ENCODE results near the gene MOCS2. TPM values are rescaled to one million over a fixed set of nuclear protein-coding genes. Genes with fewer than 3 reads are reported as not detected.

Gene MOCS2, protein sequence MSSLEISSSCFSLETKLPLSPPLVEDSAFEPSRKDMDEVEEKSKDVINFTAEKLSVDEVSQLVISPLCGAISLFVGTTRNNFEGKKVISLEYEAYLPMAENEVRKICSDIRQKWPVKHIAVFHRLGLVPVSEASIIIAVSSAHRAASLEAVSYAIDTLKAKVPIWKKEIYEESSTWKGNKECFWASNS
- total RNA-seq: 52.2 TPM
- 168 TPM for polyA plus RNA-seq (ENCODE audit: insufficient read depth, low read depth, low replicate concordance)
- long read RNA-seq, donor 1, transcript MOCS2-203 (7 exons, 1,337 nt): major isoform, 20 of 28 reads
- long read RNA-seq, donor 1, partial matches to known transcripts: 6 of 28 reads
- long read RNA-seq, donor 1, other reads (novel, unspliced or antisense): 0 of 28 reads
- long read RNA-seq, donor 2, transcript MOCS2-203 (7 exons, 1,337 nt): major isoform, 27 of 42 reads
- long read RNA-seq, donor 2, partial matches to known transcripts: 14 of 42 reads
- long read RNA-seq, donor 2, other reads (novel, unspliced or antisense): 0 of 42 reads
- long read RNA-seq, donor 3, transcript MOCS2-203 (7 exons, 1,337 nt): major isoform, 36 of 50 reads
- long read RNA-seq, donor 3, partial matches to known transcripts: 12 of 50 reads
- long read RNA-seq, donor 3, other reads (novel, unspliced or antisense): 0 of 50 reads
- long read RNA-seq, donor 4, transcript MOCS2-203 (7 exons, 1,337 nt): major isoform, 20 of 21 reads
- long read RNA-seq, donor 4, partial matches to known transcripts: 0 of 21 reads
- long read RNA-seq, donor 4, other reads (novel, unspliced or antisense): 0 of 21 reads
- long read RNA-seq, donor 5, partial matches to known transcripts: 0 of 1 reads
- long read RNA-seq, donor 5, other reads (novel, unspliced or antisense): 0 of 1 reads
- long read RNA-seq, donor 6, transcript MOCS2-203 (7 exons, 1,337 nt): major isoform, 55 of 86 reads
- long read RNA-seq, donor 6, partial matches to known transcripts: 29 of 86 reads
- long read RNA-seq, donor 6, other reads (novel, unspliced or antisense): 0 of 86 reads
- long read RNA-seq, donor 7, transcript MOCS2-203 (7 exons, 1,337 nt): major isoform, 51 of 63 reads
- long read RNA-seq, donor 7, partial matches to known transcripts: 2 of 63 reads
- long read RNA-seq, donor 7, other reads (novel, unspliced or antisense): 8 of 63 reads
- long read RNA-seq, donor 8, transcript MOCS2-203 (7 exons, 1,337 nt): major isoform, 20 of 26 reads
- long read RNA-seq, donor 8, partial matches to known transcripts: 6 of 26 reads
- long read RNA-seq, donor 8, other reads (novel, unspliced or antisense): 0 of 26 reads
- long read RNA-seq, donor 9, transcript MOCS2-203 (7 exons, 1,337 nt): major isoform, 13 of 17 reads
- long read RNA-seq, donor 9, partial matches to known transcripts: 0 of 17 reads
- long read RNA-seq, donor 9, other reads (novel, unspliced or antisense): 0 of 17 reads
- long read RNA-seq, donor 10, transcript MOCS2-203 (7 exons, 1,337 nt): major isoform, 17 of 37 reads
- long read RNA-seq, donor 10, partial matches to known transcripts: 19 of 37 reads
- long read RNA-seq, donor 10, other reads (novel, unspliced or antisense): 0 of 37 reads

DNA sequence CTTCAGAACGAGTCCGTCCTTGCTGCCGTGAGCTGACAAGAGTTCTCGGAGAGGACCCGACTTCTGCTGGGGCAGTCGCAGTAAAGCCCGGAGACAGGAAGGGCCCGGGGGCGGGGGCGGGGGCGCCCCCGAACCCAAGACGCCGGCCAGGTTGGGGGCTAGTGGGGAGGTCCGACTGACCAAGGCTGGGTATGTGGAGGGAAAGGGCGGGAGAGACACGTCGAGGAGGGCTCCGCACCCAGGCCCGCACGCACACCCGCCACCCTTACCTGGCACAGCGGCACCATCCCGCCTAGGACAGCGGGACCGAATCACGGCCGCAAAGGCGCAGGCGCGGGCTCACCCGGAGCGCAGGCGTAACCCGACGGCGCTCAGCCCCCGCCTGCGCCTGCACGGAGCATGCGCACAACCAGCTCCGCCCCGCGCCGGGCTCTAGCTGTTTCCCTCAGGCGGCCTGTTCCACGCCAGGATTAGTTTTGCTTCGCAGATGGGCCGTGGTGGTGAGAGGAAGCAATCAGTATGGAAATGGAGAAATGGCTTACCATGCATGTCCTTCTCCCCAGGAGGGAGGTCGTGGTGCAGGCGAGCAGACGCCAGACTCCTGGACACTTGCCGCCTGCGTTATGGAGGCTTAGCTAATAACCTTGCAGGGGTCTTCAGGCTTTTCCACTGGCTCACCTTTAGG lies at the start of gene MOCS2:
TSS of gene MOCS2 (minus strand) at position 315 of the 685 bp plus-strand sequence. CDS start 2,583 bp downstream, outside the sequence.
- H3K4me3 ChIP-seq (ENCODE audit: low read length in 3 of 3): peak within 1 kb of the TSS; percentile 88 to 99 (median 89)
- FAIRE-seq: no peak
- no peak for TF ChIP-seq CTCF (IDR thresholded peaks at IDR 0.05; ENCODE audit: borderline replicate concordance, extremely low read depth, insufficient read depth)
- peaks cover 0 to 8% (median 3%) of the 10 kb centered on the region in 3 donors for H3K4me1 ChIP-seq (ENCODE audit: control insufficient read depth in 2 of 3, insufficient read depth in 2 of 3, low read depth in 1 of 3, low read length in 3 of 3)
- peak within 1 kb of the TSS; percentile 71 to 89 for H3K27ac ChIP-seq (ENCODE audit: low read depth in 2 of 2, low read length in 2 of 2)
- intact Hi-C loops (cut with DNase I): no loop called here
- peak within 1 kb of the TSS; percentile 68 to 100 (median 91) for H3K9ac ChIP-seq (ENCODE audit: low read length in 3 of 3)
- DNase-seq: peak; percentile 92 to 97 (median 96)
- H3K36me3 ChIP-seq (ENCODE audit: control insufficient read depth in 2 of 3, insufficient read depth in 3 of 3, low read length in 3 of 3): no peaks in the 10 kb centered on the region
- no peaks in the 10 kb centered on the region for H3K27me3 ChIP-seq (ENCODE audit: control insufficient read depth, insufficient read depth, low read length)
- H3K9me3 ChIP-seq (ENCODE audit: control insufficient read depth in 2 of 3, insufficient read depth in 1 of 3, low read length in 3 of 3): no peaks in the 10 kb centered on the region

DNA sequence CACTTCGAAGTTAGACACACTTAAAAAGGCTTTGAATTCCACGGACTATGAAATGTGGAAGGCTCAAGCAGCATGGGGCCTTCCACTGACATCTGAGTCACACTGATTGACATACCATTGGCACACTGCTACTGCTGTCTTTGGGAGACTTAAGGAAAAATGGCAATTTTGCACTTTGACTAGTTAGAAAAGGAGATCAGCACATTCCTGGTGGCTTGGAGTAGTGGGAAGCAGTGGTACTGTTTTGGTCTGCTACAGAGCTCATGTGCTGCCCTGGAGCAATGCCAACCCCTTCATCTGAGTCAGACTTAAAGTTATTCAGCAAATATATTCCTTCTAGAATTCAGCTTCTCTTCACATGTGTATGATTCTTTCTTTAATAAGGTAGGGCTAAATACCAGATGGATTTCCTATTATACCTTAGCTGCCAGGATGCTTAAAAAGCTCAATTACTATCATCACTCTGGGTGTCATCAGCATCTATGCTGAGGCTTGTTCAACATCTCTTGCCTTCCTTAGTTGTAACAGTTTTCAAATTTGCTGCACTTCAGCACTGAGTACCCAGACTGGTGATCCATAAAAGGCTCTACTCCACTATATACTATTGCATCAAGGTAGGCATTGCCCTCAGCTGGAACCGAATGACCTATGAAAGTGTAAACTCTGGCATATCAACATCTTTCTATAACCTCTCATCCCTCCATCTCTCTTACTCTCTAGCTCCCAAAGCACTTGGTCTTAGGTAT lies 42.3 kb upstream of the MOCS2 start:
- H3K4me1 ChIP-seq (ENCODE audit: control insufficient read depth in 2 of 3, insufficient read depth in 2 of 3, low read depth in 1 of 3, low read length in 3 of 3): peaks cover 0 to 2% (median 0%) of the 10 kb centered on the region in 3 donors
- no peak overlapping the region for H3K9ac ChIP-seq (ENCODE audit: low read length in 3 of 3)
- no peaks in the 10 kb centered on the region for H3K36me3 ChIP-seq (ENCODE audit: control insufficient read depth in 2 of 3, insufficient read depth in 3 of 3, low read length in 3 of 3)
- no peak overlapping the region for H3K27ac ChIP-seq (ENCODE audit: low read depth in 2 of 2, low read length in 2 of 2)
- no peaks in the 10 kb centered on the region for H3K9me3 ChIP-seq (ENCODE audit: control insufficient read depth in 2 of 3, insufficient read depth in 1 of 3, low read length in 3 of 3)
- no peak for FAIRE-seq
- TF ChIP-seq CTCF (IDR thresholded peaks at IDR 0.05; ENCODE audit: borderline replicate concordance, extremely low read depth, insufficient read depth): no peak
- H3K27me3 ChIP-seq (ENCODE audit: control insufficient read depth, insufficient read depth, low read length): no peaks in the 10 kb centered on the region
- no peak overlapping the region for H3K4me3 ChIP-seq (ENCODE audit: low read length in 3 of 3)
- intact Hi-C loops (cut with DNase I): no loop called here
- peak in 2 of 5 donors; percentile 11 to 50 for DNase-seq
